ENCODE results near the gene PARD3.

PARD3 gene

DNA sequence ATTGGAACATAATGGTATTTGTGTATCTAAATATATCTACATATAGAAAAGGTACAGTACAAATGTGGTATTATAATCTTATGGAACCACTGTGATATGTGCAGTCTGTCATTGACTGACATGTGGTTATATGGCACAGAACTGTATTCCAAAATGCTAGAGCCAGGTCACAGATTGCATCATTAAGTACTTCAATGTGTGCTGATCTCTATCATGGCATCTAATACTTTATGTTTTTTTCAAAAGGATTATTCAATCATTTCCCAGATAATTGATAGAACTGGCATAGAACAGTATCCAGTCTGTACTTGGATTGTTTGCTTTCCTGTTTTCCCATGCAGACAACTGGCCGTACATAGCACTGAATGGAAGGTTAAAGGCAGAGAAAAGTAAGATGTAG lies 662.7 kb downstream of the PARD3 start:
- TF ChIP-seq, protein P1, sequence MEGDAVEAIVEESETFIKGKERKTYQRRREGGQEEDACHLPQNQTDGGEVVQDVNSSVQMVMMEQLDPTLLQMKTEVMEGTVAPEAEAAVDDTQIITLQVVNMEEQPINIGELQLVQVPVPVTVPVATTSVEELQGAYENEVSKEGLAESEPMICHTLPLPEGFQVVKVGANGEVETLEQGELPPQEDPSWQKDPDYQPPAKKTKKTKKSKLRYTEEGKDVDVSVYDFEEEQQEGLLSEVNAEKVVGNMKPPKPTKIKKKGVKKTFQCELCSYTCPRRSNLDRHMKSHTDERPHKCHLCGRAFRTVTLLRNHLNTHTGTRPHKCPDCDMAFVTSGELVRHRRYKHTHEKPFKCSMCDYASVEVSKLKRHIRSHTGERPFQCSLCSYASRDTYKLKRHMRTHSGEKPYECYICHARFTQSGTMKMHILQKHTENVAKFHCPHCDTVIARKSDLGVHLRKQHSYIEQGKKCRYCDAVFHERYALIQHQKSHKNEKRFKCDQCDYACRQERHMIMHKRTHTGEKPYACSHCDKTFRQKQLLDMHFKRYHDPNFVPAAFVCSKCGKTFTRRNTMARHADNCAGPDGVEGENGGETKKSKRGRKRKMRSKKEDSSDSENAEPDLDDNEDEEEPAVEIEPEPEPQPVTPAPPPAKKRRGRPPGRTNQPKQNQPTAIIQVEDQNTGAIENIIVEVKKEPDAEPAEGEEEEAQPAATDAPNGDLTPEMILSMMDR (IDR thresholded peaks at IDR 0.05; ENCODE audit: insufficient read depth, low read depth, low read length, missing control alignments): no peak

DNA sequence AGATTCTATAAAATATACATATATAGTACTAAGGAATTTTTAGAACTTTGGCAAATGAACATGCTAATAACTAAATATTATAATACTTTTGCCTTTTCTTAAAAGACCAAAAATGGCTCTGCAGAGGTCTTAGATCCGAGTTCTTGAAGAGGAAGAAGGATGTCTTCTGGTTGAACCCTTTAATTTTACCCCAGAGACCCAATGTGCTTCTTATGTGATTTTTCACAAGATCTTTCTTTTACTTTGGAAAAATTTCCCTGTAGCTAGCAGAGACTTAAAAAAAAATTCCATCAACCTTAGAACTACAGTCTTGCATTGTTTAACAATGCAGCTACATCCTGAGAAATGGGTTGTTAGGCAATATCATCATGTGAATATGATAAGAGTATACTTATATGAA lies 663.2 kb downstream of the PARD3 start:
- no peak for DNase-seq (ENCODE audit: low read depth)

More for the DNA sequence above, 662.7 kb downstream of the PARD3 start:
- no peak overlapping the region for H3K4me3 ChIP-seq (ENCODE audit: low read depth, low read length)
- DNase-seq (ENCODE audit: low read depth): no peak

DNA sequence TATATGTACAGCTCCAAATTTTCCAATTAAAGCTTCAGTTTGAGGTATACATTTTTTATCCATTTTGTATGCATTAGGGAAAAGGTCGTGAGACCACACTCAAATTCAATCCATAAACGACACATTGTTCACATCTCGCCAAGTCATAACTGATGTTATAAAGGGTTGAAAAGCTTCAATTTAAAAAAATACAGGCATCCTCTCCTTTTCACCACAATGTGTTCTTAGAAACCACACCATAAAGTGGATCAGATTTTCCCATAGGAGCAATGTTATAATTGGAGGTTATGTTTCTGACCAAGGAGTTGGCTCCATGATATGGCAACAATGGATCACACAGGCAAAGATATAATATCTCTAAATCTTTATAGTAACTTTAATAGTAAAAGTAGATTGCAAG lies 663.6 kb downstream of the PARD3 start:
- DNase-seq (ENCODE audit: low read depth): no peak
- TF ChIP-seq, protein P1 (IDR thresholded peaks at IDR 0.05; ENCODE audit: insufficient read depth, low read depth, low read length, missing control alignments): no peak
- no peak overlapping the region for H3K4me3 ChIP-seq (ENCODE audit: low read depth, low read length)

More for the DNA sequence above, 663.2 kb downstream of the PARD3 start:
- H3K4me3 ChIP-seq (ENCODE audit: low read depth, low read length): no peak overlapping the region
- TF ChIP-seq, protein P1 (IDR thresholded peaks at IDR 0.05; ENCODE audit: insufficient read depth, low read depth, low read length, missing control alignments): no peak

DNA sequence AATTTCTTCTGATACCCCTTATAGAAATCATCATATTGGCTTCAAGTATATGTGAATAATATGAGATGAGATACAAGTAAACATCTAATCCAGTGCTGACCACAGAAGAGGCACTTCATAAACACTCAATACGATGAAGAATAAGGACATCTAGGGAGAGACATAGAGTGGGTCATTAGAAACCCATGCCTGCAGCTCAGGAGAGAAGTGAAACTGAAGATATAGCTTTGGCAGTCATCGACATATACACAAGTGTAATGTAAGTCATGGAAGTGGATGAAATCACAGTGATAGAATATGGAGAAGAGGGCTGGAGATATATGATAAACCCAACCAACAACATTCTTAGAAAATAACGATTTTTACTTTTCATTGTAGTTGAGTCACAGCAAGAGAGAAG lies 665.0 kb downstream of the PARD3 start:
- TF ChIP-seq, protein P1 (IDR thresholded peaks at IDR 0.05; ENCODE audit: insufficient read depth, low read depth, low read length, missing control alignments): no peak
- no peak overlapping the region for H3K4me3 ChIP-seq (ENCODE audit: low read depth, low read length)
- no peak for DNase-seq (ENCODE audit: low read depth)

DNA sequence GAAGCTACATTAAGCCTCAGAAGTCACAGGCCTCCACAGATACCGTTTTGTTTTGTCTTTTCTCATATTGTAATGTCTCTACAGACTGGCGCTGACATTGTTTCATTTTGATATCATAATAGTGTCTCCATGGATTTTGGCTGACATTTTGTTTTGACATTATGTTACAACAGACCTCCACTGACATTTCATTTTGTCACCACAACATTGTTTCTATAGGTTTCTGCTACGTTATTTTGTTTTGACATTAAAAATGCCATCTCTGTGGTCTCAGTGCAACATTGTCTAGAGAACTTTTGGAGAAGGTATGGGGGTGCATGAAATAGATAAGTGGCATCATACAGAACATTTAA lies 666.8 kb downstream of the PARD3 start:
- no peak overlapping the region for H3K4me3 ChIP-seq (ENCODE audit: low read depth, low read length)
- no peak for DNase-seq (ENCODE audit: low read depth)
- TF ChIP-seq, protein P1 (IDR thresholded peaks at IDR 0.05; ENCODE audit: insufficient read depth, low read depth, low read length, missing control alignments): no peak

DNA sequence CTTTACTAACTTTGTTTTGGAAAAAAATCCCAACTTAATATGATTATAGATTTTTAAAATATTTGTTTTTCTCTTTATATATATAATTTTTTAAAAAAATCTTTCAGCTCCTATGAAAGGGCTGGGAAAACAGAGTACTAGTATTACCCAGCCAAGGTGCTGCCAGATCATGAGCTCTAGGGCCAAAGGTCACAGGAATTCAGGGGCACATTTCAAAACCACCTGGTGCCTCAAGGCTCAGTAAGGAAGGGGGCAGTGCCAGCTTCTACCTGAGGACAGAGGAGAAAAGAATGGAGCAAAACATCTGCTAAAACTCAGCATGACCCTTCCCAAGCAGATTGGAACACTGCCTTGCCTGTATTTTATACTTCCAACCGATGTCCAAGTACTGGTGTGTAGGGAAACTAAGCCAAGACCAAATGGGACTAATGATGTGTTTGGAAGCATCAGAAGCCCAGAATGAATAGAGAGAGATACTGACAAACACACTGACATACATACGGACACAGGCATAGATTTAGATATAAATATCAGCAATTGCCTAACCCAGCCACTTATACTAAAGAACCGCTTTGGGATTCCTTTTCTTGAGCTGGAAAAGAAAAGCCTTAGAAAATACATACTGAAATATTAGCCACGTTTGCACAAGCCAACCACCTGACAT lies 667.3 kb downstream of the PARD3 start:
- TF ChIP-seq, protein P1 (IDR thresholded peaks at IDR 0.05; ENCODE audit: insufficient read depth, low read depth, low read length, missing control alignments): no peak
- H3K4me3 ChIP-seq (ENCODE audit: low read depth, low read length): no peak overlapping the region
- DNase-seq (ENCODE audit: low read depth): no peak

DNA sequence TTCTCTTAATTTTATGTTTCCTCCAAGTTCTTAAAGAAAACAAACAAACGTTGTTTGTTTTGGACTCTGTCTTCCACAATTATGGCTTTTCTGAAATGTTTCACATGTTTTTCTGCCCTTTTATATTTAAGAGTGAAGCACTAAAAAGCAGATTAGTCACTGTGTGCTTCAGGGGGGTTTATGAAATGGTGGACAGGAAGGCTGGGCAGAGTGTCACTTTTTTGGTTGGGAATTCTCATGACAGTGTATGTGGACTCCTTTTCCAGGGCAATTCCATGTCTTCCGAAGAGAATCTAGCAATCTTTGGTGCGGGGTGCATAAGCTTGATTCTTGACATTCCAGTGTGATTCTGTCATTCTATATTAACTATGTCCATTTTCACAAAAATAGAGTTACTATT lies 669.4 kb downstream of the PARD3 start:
- TF ChIP-seq, protein P1 (IDR thresholded peaks at IDR 0.05; ENCODE audit: insufficient read depth, low read depth, low read length, missing control alignments): no peak
- H3K4me3 ChIP-seq (ENCODE audit: low read depth, low read length): no peak overlapping the region
- DNase-seq (ENCODE audit: low read depth): no peak
